Kidney tubule cell (primary cell): ENCODE measurements around the gene C9orf85.
A peak's percentile ranks its signal among the peaks of the same experiment; 100 is the strongest.
"Not testable (repeated sequence)": the region's sequence is repeated elsewhere in the genome, so short reads cannot be mapped to it uniquely, and the experiment has no call there.

ENCODE experiments used
- DNase-seq: peaks from one replicate; pipeline ENCODE4 v3.0.0-alpha.2; 2018; ENCODE audit warnings: low spot score

The C9orf85 gene, protein sequence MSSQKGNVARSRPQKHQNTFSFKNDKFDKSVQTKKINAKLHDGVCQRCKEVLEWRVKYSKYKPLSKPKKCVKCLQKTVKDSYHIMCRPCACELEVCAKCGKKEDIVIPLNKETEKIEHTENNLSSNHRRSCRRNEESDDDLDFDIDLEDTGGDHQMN

DNA sequence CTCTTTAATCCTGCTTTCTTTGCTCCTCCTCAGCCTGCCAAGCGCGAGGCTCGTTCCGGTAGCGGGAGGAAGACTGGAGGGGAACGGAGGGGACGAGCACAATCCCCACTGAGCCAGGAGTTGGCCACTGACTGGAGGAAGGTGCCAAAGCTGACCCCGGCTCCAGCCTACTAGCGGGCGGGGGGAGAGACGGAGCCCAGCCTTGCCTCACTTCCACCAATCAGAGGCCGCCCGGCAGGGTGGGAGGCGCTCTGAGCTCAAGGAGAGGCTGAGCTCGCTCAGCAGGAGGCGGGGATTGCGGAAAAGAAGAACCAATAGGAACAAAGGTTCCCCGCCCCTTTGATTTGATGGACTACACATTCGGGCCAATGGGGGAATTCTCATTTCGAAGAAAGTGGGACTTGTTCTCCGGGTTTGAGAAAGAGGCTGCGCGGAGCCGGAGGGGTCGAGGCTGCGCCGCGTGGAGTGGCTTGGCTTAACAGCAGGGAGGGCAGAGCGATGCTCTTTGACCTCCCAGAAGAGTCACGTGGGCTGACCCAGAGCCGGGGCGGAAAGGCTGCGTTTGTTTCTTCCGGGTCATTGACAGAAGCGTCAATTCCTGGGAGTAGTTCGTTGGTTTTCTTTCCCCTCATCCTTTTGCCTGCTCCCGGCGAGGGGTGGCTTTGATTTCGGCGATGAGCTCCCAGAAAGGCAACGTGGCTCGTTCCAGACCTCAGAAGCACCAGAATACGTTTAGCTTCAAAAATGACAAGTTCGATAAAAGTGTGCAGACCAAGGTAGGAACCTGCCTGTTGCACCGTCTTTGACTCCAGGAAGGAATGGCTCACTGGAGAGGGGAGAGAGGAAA lies at the start of gene C9orf85, which contains the start of gene ABHD17B:
TSS of gene C9orf85 (plus strand) at position 579 of the 847 bp plus-strand sequence. CDS start at position 675, 96 bp downstream.
TSS of gene ABHD17B (minus strand) at position 133 of the 847 bp plus-strand sequence. CDS start 36,113 bp downstream, outside the sequence.
- peak; percentile 100 for DNase-seq

DNA sequence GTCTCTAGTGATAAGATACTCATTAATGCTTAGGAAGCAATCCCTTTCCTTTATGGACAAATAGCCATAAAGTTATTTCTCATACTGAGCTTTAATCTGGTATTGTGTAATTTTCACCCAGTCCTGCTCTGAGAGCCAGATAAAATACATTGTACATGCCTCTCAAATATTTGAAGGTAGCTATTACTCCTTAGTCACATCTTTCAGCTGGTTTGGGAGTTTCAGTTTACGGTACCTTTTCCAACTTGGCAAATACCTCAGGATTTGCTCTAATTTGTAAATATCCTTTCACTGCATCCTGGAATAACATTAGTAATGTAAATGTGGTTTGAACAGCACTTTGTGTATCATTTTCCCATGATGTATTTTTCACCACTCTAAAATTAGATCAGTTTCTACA lies 47.8 kb upstream of the C9orf85 start:
- no peak for DNase-seq

DNA sequence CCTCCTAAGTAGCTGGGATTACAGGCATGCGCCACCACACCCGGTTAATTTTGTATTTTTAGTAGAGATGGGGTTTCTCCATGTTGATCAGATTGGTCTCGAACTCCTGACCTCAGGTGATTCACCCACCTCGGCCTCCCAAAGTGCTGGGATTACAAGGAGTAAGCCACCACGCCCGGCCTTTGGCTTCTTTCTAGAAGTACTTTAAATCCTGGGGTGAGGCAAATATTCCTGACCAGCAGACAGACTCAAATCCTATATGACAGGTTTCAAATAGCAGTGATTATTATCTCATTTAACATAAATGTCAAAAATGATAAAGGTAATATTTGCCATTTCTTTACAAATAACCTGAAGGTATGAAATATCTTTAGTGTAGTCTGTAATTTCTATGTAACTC lies 36.1 kb upstream of the C9orf85 start:
- DNase-seq = no peak

DNA sequence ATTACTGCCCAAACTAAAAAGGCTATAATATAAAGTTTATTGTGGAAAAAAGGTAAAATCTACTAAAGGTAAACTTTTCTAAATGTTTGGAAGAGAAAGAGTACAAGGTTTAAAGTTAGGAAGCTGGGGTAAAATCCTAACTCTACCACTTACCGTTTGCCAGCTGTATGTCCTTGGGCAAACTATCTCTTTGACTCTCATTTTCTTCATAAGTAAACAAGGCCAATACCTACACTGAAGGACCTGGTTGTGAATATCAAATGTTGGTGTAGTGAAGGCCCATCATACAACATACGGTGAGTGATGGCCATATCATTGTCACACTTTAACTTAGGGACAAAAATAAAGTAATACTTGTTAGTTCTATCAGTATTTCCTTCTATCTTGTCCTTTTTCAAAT lies 35.3 kb upstream of the C9orf85 start:
- DNase-seq = no peak

DNA sequence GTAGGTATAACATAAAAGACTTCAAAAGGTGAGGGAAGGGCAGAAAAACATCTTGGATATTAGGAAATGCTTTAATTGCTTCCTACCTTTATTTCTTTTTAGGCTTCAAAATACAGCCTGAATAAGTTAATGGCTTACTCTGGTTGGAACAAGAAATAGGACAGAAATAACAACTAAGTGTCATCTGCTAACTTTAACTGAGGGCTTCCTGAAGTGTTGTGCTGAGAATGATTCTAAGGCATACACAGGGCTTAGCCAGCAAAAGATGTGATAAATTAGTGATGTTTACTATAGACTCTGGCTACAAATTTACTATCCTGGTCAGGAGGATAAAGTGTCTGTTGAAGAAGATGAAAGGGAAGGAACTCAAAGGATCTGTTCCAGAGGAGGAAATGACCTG lies 34.6 kb upstream of the C9orf85 start:
- no peak for DNase-seq

DNA sequence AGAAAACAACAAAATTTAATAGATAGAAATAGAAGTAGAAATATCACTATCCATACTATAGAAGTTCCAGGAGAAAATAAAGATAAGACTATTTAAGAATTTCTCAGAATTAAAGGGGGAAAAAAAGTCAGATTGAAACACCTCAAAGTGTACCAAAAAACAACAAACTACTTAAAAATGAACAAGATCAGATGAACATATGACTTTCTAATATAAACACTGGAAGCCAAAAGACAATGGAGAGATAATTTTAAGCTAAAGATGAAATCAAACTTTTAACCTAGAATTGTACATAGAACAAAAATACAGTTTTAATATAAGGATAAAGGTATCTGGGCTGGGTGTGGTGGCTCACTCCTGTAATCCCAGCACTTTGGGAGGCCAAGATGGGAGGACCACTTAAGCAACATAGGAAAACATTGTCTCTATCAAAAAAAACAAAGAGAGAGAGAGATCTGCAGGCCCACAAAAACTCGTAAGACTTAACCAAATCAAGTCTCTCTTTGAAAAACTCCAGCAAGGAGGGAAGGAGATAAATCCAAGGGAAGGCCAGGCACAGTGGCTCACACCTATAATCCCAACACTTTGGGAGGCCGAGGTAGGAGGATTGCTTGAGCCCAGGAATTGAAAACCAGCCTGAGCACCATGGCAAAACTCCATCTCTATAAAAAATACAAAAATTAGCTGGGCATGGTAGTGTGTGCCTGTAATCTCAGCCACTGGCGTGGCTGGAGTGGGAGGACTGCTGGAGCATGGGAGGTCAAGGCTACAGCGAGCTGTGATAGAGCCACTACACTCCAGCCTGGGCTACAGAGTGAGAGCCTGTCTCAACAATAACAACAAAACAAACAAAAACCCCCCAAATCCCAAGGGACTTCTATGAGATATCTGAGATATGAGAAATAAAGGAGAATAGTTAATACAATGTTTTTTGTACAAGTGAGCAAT lies 32.8 kb upstream of the C9orf85 start:
- DNase-seq = no peak

DNA sequence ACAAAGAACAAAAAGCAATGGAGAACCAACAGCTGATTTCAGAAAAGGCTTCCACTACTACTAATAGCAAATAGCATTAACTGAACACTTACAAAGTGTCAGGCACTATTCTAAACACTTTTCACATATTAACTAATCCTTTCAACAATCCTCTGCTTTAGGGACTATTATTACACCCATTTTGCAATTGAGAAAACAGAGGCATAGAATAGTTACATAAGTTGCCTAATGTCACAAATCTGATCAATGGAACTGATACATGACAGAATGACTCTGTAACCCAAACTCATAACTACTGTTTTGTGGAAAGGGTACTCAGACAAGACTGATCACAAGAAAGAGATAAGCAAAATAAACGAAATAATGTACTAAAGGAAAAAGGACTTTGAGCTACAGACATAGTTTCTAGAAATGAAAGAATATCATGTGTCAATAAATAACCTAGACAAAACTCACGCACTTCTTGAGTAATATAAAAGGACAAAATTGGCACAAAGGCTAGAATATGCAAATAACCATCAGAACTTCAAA lies 31.7 kb upstream of the C9orf85 start:
- DNase-seq = no peak

DNA sequence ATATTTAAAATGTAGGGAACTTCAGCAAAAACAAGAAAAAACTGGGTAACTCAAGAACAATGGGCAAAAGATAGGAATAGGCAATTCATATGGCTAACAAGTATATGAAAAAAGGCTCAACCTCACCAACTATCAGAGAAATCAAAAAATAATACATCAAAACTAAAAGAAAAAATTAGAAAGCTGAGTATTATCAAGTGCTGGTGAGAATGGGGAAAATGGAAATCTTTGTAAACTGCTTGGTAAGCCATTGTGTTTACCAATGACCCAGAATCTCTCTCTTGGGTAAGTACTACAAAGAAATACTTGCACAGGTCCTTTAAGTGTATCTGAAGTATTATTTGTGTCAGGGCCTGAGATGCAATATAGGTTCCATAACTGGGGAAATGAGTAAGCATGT lies 27.4 kb upstream of the C9orf85 start:
- DNase-seq = no peak

DNA sequence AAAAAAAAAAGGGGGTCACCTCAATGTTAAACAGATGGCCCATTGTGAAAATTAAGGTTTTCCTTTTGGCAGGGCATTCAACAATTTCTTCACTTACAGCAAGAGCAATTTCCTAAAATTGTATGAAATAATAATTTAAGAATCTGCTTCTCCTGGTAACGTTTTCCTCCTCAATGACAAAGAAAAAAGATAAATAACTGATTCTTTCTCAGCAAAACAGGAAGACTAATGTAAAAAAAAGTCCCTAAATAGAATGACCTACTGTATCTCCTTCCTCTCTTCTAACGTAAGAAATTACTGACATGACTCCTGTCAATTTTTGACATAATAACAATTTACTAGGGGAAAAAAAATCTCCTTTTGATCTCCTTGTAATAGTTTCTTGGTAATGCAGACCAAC lies 26.0 kb upstream of the C9orf85 start:
- no peak for DNase-seq

DNA sequence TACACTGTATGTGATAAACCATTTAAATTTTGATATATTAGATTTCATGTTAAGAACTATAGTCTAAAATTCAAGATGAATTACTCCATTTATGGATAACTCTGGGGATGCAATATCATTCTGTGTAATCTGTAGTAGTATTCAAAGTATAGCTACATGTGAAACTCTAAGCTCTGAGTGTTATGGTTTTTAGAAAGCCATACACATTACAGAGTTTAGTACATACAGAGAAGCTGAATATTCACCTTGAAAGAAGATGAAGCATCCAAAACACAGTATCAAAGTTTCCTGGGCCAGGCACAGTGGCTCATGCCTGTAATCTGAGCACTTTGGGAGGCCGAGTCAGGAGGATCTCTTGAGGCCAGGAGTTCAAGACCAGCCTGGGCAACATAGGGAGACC lies 25.4 kb upstream of the C9orf85 start:
- DNase-seq = no peak

DNA sequence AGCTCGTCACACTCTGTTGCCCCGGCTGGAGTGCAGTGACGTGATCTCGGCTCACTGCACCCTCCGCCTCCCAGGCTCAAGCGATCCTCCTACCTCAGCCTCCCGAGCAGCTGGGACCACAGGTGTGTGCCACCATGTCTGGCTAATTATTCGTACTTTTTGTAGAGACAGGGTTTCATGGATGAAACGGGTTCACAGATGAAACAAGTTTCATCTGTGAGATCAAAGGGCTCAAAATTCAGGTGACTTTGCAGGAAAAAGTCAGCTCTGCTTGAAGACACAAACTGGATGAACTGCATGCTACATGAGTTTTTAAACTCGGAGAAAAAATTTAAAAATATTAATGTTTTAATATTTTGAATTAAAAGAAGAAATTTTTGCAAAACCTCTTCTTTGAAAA lies 24.9 kb upstream of the C9orf85 start:
- DNase-seq = no peak

DNA sequence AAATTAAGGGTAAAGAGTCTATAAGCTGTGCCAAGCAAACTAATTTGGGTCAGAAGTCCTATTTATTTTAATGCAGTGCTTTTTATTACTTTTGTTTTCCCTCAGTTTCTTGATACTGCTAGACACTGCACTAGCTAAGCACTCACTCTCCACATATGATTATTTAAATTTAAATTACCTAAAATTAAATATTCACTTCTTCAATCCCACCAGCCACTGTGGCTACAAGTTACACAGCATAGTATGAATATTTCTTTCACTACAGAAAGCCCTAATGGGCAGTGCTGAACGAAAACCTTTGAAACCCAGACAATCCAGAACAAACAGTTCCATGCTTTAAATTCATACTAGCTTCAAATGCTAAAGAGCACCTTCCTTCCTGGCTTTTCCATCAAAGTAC lies 24.1 kb upstream of the C9orf85 start:
- DNase-seq = no peak

DNA sequence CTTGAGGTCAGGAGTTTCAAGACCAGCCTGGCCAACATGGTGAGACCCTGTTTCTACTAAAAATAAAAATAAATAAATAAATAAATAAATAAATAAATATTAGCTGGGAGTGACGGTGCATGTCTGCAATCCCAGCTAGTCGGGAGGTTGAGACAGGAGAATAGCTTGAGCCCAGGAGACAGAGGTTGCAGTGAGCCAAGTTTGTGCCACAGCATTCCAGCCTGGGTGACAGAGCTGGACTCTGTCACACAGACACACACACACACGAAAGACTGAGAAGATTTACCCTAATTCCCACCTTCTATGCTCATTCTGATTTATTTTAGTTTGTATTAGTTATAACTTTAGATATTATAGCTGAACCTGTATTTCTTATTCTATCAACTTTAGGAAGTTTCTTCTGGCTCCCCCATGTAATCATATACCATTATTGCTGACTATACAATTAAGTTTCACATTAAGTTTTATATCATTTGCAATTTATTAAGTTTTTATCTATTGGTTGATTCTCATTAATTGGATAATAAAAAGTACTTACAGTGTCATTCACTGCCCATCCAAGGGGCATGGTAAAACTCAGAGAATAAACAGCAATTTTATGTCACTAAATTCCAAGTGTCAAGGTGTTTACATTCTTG lies 21.3 kb upstream of the C9orf85 start:
- DNase-seq = no peak

DNA sequence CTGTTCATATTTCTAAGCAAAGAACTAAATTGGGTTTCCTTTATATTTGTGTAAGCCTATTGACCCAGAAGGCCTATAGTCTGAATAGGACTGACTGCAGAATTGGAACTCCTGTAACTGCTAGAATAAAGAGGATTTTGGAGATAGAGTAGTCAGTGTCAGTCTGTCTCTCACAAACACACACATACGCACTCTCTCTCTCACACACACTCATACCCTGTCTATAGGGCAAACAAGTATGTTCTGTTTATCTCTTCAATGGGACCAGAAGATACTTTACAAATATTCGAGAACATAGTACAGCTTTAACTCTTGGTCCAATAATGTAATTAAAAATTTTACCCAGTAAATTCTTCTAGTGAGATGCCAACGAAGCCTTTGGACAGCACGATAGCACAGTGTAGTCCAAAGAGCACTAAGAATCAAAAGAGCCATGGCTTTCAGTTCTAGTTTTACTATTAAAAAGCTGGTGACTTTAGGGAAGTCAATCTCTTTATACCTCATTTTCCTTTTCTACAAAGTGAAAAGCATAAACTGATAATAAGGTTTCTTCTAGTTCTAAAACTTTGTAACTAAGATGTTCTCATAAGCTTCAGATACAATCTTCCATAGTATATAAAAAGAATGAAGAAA lies 19.8 kb upstream of the C9orf85 start:
- DNase-seq = no peak

DNA sequence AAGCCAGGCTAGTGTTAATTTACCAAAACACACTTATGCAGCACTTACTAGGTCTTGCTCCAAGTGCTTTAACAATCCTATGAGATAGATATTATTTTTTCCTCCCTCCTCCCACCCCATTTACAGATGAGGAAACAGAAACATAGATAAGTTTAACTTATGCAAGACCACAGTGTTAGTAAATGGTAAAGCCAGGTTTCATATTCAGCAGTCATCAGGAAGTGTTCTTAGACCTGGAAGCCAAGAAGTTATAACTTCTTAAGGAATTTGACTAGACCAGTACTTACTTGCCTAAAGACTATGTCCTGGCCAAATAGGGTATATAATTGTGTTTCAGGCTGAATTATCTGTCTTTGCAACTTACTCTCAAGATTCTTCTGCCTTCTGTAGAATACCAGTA lies 16.3 kb upstream of the C9orf85 start:
- peak; percentile 10 for DNase-seq

DNA sequence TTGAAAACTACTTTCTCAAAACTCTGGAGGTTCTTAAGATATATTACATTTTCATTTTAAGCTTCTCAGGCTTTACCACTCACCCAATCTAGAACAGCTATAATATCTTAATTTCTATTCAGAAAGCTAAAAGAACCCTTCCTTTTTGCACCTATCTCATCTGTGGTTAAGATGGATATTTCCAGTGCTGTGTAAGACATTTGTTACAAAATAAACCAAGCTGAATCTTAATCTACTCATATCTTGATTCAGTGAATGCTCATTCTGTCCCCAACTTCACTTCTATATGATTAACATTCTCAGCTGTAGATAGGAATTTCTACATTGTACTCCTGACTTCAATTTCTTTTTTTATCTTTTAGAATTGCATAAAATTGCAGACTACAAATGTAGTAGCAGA lies 15.5 kb upstream of the C9orf85 start:
- no peak for DNase-seq

DNA sequence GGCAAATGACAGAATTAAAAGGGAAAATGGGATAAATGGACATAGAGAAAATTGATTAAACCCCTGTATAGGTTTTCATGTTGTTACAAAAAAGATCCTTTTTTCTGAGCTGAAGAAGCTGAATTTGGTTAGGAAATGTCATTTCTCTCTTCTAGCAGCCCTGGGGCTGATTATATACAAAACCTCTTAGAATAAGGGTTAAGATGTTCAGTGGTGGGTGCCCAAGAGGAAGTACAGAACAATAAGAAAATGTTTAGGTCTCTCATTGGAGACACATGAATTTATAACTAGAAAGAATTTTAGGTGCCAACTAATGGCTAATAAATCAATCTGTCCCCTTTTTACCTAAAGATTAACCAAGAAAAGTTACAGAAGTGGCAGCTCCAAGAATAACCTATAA lies 14.7 kb upstream of the C9orf85 start:
- no peak for DNase-seq

DNA sequence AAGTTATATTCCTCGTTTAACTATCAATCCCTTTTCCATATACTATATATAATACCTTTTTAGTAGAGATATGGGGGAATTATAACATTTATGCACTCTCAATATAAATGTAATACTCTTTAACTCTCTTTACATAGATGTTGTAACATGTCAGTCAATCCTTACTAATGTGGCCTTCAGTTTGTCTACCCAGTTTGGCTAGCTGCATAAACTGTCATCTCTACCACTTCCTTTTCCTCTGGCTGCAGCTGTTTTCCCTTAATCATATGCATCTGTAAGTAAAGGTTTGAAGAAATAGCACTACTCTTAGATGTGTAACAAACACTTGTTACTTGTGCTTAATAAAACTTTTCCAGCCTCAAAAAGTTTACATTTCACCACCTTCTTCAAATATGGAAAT lies 13.9 kb upstream of the C9orf85 start:
- no peak for DNase-seq

DNA sequence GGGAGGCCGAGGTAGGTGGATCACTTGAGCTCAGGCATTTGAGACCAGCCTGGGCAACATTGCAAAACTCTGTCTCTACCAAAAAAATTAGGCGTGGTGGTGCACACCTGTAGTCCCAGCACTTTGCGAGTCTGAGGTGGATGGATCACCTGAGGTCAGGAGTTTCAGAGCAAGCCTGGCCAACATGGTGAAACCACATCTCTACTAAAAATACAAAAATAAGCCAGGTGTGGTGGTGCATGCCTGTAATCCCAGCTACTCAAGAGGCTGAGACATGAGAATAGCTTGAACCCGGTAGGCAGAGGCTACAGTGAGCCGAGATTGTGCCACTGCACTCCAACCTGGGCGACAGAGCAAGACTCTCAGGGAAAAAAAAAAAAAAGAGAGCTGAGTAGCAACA lies 12.7 kb upstream of the C9orf85 start:
- not testable (repeated sequence) for DNase-seq

DNA sequence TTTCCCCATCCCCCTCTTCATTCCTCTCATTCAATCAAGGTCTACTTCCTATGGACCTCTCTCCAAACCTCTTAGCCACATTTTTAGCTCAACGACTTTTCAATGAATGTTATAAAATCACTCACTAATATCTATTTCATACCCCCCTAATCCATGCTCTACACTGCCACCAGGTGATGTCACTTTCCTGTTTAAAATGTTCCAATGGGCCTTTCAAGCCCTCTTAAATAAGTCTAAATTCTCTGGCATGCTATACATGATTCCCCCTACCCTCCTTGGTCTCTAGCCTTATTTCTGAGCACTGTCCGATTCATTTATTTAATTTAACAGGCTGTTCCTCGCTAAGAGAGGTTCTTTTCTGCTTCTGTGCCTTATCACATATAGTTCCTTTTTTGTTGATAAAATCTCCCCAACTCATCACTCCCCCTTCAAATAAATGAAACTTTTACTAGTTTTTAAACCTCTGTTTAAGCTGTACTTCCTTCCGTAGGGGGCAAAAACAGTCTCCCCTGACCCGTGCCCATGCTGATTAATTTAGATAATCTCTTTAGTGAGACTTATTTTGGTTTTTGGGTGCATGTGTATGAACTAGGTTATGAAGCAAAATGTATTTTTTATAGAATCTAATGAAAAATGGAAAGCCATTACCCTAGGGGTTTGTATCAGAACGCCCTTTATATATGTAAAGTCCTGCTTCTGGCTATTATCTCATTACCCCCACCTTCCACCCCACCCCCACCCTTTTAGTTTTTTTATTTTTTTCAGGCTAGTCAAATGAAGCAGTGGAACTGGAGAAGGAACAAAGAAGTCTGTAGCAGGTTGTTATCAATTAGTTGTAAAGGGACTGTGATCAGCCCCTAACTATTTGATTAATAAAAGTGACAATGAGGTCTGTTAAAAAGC lies 9.5 kb upstream of the C9orf85 start:
- DNase-seq = no peak
